Cardiac septum (tissue), 1 donor: ENCODE data around the gene THOC1. TPM values are rescaled to one million over a fixed set of nuclear protein-coding genes. Genes with fewer than 3 reads are reported as not detected.
"Not testable (repeated sequence)": the region's sequence is repeated elsewhere in the genome, so short reads cannot be mapped to it uniquely, and the experiment has no call there.

Source experiments
- DNase-seq: peaks from one replicate; pipeline ENCODE4 v3.0.0-alpha.2; 2020; ENCODE audit warnings: low spot score
- intact Hi-C: fragments of 100-400 bp; cut with DNase I; formaldehyde crosslinking; loops from one replicate; pipeline ENCODE4 v1.14.0; 2022
- long read RNA-seq: library from polyadenylated mRNA; unstranded; transcript quantifications from one replicate; pipeline ENCODE4 v2.0.0, GENCODE V29; 2021
- total RNA-seq: library from RNA; stranded (reverse); fragmentation: NEBNext Ultra II Directional; extraction: Animal tissue kit (Norgen Biotek cat#: 25700); gene quantifications from one replicate; pipeline ENCODE4 v1.2.1, GENCODE V29; 2021
- donor health status: DM: no; HTN: no; CAD: no.

Gene THOC1, protein sequence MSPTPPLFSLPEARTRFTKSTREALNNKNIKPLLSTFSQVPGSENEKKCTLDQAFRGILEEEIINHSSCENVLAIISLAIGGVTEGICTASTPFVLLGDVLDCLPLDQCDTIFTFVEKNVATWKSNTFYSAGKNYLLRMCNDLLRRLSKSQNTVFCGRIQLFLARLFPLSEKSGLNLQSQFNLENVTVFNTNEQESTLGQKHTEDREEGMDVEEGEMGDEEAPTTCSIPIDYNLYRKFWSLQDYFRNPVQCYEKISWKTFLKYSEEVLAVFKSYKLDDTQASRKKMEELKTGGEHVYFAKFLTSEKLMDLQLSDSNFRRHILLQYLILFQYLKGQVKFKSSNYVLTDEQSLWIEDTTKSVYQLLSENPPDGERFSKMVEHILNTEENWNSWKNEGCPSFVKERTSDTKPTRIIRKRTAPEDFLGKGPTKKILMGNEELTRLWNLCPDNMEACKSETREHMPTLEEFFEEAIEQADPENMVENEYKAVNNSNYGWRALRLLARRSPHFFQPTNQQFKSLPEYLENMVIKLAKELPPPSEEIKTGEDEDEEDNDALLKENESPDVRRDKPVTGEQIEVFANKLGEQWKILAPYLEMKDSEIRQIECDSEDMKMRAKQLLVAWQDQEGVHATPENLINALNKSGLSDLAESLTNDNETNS
- total RNA-seq, result 13.5 TPM
- long read RNA-seq, partial matches to known transcripts, result 1 of 10 reads
- long read RNA-seq, other reads (novel, unspliced or antisense), result 5 of 10 reads

GRCh38 chr18:267688-268552 is at the start of gene THOC1:
THOC1 (minus strand) TSS chr18:268047; CDS start chr18:268019, 28 bp downstream.
- peak; percentile 96 for DNase-seq
- intact Hi-C loops, result loop anchor here (5.0 kb wide), 1 partner anchor 111 kb away; the partner anchor contains the start of gene USP14

DNA sequence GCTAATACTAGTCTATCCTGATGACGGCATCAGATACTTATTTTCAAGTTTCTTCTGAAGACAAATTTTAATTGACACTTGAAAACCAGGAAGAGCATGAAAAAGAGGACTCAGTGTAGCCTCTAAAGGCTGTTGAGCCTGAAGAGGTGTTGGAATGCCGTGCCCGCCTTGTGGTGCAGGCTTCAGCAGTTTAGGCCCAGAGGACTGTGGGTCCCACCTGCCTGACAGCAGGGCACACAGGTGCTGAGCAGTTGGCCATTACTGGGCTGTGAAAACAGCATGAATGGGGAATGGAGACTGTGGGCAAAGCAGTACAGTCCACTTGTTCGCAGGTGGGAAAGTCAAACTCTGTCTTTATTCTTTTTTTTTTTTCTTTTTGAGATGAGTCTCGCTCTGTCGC is 49.8 kb upstream of the THOC1 start:
- DNase-seq, result peak; percentile 27
- intact Hi-C loops, result no loop called here

GRCh38 chr18:316393-316792 is 48.5 kb upstream of the THOC1 start:
- DNase-seq, result no peak
- intact Hi-C loops, result no loop called here

DNA sequence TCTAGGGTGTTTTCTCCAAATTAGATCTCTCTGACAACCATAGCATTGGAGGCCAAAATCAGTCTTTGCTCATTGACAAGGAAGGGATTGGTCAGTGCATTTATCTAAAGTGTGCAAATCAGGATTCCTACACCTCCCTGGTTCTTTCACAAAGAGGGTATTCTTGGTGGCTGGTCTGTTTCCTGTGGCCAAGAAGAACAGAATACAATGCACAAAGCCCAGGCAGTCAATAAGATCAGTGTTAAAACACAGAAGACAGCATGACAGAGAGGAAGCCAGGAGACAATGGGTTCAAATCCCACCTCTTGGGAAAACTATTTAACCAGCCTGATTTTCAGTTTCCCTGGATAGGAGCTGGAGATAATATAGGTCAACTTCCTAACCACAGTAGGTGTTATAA is 46.1 kb upstream of the THOC1 start:
- no peak for DNase-seq

GRCh38 chr18:312415-312814 is 44.6 kb upstream of the THOC1 start:
- no peak for DNase-seq
- intact Hi-C loops, result no loop called here

More for the DNA sequence above, 46.1 kb upstream of the THOC1 start:
- intact Hi-C loops, result no loop called here

GRCh38 chr18:310042-310441 is 42.2 kb upstream of the THOC1 start:
- intact Hi-C loops, result no loop called here

DNA sequence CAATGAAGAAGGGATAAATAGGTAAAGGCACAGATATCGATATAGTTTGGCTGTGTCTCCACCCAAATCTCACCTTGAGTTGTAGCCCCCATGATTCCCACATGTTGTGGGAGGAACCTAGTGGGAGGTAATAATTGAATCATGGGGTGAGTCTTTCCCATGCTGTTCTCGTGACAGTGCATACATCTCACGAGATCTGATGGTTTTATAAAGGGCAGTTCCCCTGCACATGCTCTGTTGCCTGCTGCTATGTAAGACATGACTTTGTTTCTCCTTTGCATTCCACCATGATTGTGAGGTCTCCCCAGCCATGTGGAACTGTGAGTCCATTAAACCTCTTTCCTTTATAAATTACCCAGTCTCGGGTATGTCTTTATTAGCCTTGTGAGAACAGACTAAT is 40.2 kb upstream of the THOC1 start:
- intact Hi-C loops, DNase-seq: not testable (repeated sequence)

More at GRCh38 chr18:310042-310441, 42.2 kb upstream of the THOC1 start:
- DNase-seq, result no peak

DNA sequence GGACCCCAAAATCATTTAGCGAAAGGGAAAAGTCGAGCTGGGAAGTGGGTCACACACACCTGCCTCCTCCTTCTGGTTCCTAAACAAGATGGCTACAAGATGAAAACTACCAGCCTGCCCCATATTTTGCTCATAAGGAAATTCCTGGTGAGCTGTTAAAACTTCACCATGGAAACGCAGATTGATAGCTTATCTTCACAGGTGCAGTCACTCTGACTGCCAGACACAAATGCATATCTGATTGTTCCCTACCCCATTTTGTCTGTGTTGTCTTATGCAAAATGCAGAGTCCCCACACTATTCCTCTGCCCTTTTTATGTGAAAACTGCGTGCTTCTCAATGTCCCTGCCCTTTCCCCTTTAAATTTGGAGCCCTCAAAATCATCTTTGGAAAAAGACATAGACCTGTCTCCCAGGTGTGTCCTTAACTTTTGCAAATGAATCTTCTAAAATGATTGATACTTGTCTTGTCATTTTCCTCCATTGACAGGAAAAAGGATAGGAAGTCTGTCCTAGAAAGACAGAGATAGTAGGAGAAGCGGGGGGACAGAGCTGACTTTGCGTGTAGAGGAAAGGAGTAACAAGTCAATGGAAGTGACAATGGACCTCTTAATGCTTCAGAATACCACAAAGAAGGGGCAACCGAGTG is 38.9 kb upstream of the THOC1 start:
- intact Hi-C loops, result no loop called here
- no peak for DNase-seq

DNA sequence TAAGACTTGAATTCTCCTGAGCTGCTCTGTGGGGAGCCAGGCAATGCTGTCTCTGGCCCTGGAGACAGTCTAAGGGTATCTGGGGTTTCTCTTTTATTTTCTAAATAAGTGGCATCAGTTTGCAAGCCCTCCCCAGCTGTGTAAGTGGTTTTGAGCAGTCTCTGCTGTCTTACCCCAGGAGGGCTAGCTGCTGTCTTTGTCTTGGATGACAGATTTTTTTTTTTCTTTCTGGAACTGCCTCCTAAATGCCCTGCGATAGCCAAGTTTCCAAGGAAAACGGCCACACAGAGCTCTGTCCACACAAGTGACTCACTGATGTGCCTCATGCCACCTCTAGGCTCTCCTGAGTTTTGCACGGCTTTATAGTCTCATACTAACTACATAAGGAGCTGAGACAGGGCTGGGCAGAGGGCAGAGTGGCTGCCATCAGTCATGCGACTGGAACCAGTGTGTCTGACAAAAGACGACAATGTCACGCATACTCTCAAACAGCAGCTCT is 37.2 kb upstream of the THOC1 start:
- DNase-seq, result no peak
- intact Hi-C loops, result no loop called here

DNA sequence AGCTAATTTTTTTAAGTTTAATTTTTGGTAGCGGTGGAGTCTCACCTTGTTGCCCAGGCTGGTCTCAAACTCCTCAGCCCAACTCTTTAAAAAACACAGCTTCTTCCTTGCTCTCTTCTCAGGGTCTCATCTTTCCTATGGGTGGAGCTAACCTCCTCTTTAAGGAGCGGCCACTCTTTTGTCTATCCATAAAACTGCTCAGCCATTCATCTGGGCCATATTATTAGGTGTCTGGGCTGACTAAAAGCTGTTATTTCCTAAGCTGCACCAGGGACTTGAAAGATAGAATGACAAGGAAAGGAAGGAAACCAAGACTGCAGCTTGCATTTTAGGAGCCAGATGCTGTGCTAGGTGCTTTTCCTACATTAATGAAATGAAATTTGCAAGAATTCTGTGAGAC is 35.8 kb upstream of the THOC1 start:
- intact Hi-C loops, result no loop called here
- no peak for DNase-seq

- DNase-seq, result no peak
- intact Hi-C loops, result no loop called here
Observed at GRCh38 chr18:303011-303410, 35.2 kb upstream of the THOC1 start.

DNA sequence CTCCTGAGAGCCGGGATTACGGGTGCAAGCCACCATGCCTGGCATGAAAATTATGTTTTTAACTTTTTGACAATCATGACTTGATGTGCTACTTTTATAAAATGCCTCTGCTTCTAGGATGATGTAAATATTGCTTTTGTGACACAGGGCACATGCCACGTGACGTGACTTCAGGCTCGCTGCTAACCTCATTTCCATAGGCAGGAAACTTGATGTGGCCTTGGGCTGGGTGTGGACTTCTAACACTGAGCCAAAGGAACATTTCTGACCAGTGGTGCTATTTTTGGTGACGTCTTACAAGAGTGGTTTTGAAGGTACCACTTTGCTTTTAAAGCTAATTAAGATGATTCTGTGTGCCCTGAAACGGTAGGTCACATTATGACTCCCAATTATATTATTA is 34.2 kb upstream of the THOC1 start:
- DNase-seq, result no peak
- intact Hi-C loops, result no loop called here

- intact Hi-C loops, result no loop called here
- DNase-seq, result no peak
Observed at GRCh38 chr18:297936-298335, 30.1 kb upstream of the THOC1 start.

- intact Hi-C loops, result no loop called here
- DNase-seq, result no peak
Observed at GRCh38 chr18:295756-296490, 28.1 kb upstream of the THOC1 start.

DNA sequence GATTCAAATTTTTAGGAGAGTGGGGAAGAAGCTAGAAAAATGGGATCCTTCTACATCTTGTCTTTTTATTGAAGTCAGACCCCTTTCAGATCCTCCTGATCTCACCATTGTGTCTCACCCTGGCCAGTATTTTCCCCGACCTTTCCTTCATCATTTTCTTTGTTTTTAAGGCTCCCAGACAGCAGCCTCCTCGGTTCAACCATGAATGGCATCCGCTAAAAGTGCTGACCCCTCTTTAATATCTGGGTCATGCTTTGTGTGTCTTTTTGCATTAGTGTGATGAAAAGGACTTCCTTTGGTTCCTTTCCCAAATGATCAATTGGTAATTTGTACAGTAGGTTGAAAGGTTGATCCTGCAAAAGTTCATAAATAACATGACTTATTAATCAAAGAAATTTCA is 26.7 kb upstream of the THOC1 start:
- intact Hi-C loops, result no loop called here
- DNase-seq, result no peak

DNA sequence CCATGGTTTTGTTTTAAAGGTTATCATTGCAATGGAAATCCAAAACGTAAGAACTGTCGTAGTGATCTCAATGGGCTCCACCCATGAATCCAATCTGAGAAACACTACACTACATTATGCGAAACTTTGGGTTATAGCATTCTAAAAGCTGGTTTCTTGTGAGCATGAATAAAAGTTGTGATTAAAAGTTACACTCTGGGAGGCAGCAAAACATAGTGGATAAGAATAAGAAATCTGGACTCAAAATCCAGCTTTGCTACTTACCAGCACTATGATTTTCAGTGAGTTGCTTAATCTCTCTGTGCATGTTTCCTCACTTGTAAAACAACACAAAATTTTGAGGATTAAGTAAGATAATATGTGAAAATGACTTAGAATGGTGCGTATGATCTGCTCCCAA is 25.7 kb upstream of the THOC1 start:
- DNase-seq, result no peak
- intact Hi-C loops, result no loop called here

DNA sequence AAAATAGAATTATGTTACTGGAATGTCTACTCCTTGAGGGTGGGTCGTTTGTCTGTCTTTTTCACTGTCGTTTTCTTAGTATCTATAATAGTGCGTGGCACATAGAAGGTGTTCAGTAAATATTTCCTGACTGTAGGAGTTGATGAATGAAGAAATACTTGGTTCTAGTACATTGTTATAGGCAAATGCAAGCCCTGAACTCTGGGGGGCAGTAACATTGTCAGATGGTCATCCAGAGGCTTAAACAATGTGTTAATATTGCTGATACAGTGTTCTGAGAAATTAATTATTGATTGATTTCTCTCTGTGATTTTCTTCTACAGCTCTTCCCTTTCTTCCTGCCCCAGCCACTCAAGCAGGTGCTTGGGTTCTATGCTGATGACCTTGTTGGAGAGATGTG is 24.4 kb upstream of the THOC1 start:
- DNase-seq, result no peak
- intact Hi-C loops, result no loop called here

GRCh38 chr18:289970-290369 is 22.1 kb upstream of the THOC1 start:
- intact Hi-C loops, DNase-seq: not testable (repeated sequence)

- intact Hi-C loops, result no loop called here
- DNase-seq, result no peak
Observed at GRCh38 chr18:289026-289425, 21.2 kb upstream of the THOC1 start.
